Activated CD4-positive, alpha-beta T cell treated with anti-CD3 and anti-CD28 coated beads, Interleukin-2, amount 50 U/mL, for 16 hours (primary cell): ENCODE results near the gene PRKCH.

Experiments
- DNase-seq: peaks from one replicate; pipeline ENCODE4 v3.0.0-alpha.2; 2020

The PRKCH gene

GRCh38 chr14:61368781-61369453 is 47.5 kb downstream of the PRKCH start:
- no peak for DNase-seq

- DNase-seq = no peak
Observed at GRCh38 chr14:61369454-61369810, 48.1 kb downstream of the PRKCH start.

DNA sequence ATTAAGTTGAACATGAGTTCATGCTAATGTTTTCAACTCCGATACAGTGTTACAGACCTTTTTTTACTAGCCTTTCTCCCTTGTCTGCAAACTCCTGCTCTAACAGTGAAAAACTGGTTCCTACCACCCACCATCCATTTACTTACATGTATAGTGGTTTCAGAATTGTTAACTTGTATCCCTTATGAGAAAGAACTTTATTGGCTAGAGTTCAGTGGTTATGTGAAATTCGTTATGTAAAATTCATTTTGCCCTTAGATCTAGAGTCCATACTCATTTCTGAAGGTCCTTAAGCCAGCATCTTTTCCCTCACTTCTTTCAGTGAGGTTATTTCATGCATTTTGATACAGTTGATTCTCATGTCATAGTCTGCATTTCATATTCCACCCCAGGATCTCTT is 51.0 kb downstream of the PRKCH start:
- DNase-seq = peak; percentile 61

- no peak for DNase-seq
Observed at GRCh38 chr14:61372842-61373555, 51.6 kb downstream of the PRKCH start.

DNA sequence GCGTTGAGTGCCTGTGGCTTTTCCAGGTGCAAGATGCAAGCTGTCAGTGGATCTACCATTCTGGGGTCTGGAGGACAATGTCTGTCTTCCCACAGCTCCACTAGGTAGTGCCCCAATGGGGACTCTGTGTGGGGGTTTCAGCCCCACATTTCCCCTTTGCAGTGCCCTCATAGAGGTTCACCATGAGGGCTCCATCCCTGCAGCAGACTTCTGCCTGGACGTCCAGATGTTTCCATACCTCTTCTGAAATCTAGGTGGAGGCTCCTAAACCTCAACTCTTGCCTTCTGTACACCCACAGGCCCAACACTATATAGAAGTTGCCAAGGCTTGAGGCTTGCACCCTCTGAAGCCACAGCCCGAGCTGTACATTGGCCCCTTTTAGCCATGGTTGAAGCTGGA is 52.9 kb downstream of the PRKCH start:
- no peak for DNase-seq

GRCh38 chr14:61375218-61375617 is 53.8 kb downstream of the PRKCH start:
- no peak for DNase-seq

GRCh38 chr14:61376314-61376713 is 54.9 kb downstream of the PRKCH start:
- no peak for DNase-seq

GRCh38 chr14:61377749-61378148 is 56.4 kb downstream of the PRKCH start:
- DNase-seq = no peak

GRCh38 chr14:61379639-61380184 is 58.3 kb downstream of the PRKCH start:
- no peak for DNase-seq

DNA sequence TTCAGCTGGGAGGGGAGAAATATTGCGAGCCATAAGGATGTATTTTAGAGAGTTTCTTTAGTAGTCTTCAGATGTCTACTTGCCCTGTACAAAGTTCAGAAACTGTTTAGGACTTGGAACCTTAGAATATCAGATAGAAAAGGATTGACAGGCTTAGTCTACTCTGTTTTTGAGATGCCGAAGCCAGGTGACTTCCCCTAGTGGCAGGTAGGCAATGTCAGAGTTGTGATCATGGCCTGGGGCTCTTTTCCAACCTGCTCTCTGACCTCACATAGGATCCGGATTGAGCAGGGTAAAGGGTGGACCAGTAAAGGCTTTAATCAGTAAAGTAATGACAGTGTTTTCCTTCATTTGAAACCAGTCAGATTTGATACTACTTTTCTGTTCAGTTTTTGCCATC is 59.6 kb downstream of the PRKCH start:
- no peak for DNase-seq

GRCh38 chr14:61381553-61381952 is 60.2 kb downstream of the PRKCH start:
- DNase-seq = no peak

DNA sequence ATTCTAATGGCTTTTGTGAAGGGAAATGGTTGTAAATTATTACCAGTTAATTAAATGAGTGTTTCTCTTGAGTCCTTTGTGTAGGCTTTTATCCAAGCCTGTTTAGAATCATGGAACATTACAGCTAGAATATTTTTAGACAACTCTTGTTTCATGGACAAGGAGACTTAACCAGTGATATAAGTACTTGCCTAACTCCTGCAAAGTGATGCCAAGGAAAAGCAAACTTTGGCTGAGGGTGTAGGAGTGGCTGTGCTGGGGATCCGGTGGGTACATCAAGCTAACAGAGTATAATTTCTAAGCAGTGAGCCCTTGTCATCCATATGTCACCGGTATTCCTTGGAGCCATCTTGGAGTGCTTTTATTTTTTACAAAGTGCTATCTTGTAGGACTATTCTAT is 61.5 kb downstream of the PRKCH start:
- no peak for DNase-seq

DNA sequence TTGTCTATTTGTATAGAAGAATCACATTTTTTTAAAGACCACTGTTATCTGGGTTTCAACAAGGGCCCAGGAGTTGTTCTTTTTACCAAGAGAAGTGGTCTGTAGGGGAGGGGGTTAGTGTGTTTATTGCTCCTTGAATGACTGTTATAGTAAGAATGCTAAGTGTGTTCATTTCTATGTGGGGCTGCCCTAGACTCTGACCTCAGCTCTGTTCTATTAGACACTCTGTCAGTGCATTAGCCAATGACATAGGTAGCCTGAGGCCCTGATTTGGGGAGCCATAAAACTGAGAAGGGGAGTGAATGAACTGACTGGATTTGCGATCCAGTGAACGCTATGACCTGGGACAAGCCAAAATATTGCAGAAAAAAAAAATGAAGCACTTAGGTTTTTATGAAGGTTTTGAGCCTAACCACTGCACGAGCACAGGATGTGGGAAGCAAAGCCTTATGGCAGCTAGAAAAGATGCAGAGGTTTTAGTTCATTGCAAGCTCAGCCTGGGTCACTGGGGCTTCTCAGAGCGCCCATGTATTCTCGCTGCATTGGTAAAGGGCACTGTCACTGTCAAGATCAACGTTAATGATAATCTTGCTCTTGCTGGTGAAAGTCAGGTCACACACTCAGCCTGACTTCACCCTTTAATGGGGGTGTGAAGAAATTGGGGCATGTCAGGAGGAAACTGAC is 63.8 kb downstream of the PRKCH start:
- peak; percentile 72 for DNase-seq

DNA sequence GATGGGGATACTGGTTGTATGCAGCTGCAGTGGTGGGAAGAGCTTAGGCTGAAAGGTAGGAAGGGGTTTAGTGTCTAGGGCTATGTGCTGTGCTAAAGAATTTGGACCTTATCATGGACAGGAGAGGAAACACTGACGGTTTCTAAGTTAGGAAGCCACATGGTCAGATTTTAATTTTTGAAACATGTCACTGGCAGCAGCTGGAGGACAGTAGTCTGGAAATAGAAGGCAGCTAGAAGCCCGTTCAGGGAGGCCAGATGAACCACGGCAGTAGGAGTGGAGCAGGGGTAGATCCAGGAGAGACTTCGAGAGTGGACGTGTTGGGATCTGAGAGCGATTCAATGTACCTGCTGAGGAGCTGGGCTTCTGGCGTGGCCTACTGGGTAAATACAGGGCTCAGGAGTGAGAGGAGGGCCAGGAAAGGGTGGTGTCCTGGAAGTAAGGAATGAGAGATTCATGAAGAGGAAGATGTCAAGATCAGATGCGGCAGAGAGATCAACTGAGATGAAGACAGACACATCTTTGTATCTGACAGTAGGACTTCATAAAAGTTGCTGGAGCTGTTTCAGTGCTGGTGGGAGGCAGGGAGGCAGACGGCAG is 64.9 kb downstream of the PRKCH start:
- no peak for DNase-seq

- no peak for DNase-seq
Observed at GRCh38 chr14:61387076-61387475, 65.7 kb downstream of the PRKCH start.

DNA sequence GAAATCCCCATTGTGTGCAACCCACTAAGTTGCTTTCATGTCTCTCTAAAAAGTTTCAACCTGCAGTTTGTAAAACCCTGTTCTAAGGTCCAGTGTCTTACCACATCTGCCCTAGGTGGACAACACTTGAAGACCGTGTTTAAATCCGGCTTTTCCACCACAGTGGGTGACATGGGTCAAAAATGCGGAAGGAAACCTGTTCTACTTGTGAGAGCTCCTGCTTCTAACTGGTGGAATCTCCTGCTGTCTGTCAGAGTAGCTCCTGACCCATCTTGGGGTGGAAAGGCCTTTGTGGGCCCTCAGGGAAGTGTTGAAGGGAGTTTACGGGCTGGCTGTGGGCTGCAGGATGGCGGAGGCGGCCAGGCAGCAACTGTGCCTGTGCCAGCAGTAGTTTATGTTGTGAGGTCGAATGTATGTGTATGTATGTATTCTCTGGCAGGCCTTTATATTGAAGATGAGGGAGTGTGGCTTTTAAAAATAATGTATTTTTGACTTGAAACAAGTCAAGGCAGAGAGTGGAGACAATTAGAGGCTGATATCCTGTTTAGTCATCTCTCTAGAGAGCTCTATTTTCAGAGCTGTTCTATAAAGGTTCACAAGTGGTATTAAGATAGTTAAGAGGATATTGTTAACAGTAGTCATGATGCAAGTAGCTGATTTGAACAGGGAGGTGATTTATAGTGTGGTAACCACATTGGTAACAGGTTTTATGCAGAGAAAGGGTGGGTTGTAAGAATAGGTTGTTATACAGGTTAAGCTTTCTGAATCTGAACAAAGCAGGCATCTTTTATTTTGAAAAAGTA is 67.0 kb downstream of the PRKCH start:
- peak; percentile 83 for DNase-seq

GRCh38 chr14:61388976-61389576 is 67.7 kb downstream of the PRKCH start:
- peak; percentile 50 for DNase-seq

DNA sequence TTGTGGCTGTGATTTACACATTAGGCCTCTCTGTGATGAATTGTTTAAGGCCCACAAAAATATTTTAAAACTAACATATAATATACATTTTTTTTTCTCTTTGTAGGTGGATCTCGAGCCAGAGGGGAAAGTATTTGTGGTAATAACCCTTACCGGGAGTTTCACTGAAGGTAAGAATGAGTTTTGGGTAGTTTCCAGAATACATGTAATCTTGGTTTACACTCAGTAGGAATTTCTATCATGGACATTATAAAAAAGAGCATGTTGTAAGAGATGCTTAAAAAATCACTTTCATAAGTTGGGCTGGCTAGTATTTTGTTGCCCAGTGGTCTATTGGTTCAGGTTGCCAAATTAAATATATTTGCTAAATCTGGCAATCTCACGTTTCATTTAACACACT is 69.7 kb downstream of the PRKCH start:
- DNase-seq = no peak

- no peak for DNase-seq
Observed at GRCh38 chr14:61392297-61392696, 70.9 kb downstream of the PRKCH start.

DNA sequence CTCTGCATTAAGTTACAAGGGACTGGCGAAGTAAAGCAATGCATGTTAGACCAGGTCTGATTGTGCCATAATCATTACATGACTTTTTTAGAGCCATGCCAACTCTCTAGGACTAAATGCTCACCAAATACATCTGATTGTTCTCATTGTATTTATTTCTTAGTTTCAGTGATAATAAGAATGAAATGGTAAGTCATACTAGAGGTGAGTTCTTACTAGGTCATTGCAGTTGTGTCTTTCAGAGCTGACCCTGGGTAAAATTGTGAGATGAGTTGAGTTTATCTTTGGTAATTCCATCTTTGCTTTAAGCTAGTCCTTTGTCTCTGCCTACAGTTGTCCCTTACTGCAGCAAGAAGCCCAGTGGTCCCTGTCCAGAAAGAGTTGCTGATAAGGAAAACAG is 73.2 kb downstream of the PRKCH start:
- DNase-seq = no peak

GRCh38 chr14:61395115-61395725 is 73.8 kb downstream of the PRKCH start:
- DNase-seq = no peak

DNA sequence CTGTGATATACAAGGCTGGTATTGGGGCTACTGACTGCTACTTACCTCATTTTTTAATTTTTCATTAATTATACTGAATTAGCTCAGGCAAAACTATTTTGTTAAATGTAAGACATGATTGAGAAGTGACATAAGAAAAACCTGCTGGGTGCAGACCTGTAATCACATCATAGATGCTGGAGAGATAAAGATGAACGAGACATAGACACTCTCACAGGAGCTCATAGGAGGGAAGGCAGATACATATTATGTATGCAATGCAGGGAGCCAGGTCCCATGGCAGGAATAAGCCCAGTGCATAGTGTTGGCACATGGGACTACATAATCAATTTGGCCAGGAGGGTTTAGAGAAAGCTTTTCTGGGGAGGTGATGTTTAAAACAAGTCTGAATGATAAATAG is 74.9 kb downstream of the PRKCH start:
- DNase-seq = no peak
